NT2/D1 (cell line): ENCODE results near the gene GALNT14.

Experiments
- SUZ12 ChIP-seq: IDR thresholded peaks from 2 replicates; pipeline ENCODE4 v1.6.1; 2011; ENCODE audit not compliant: insufficient read length, insufficient read depth; ENCODE audit errors: extremely low read depth
- YY1 ChIP-seq: IDR thresholded peaks from 2 replicates; pipeline ENCODE4 v1.6.1; 2011; ENCODE audit not compliant: insufficient read length, insufficient read depth
- ZNF274 ChIP-seq: IDR thresholded peaks from 2 replicates; pipeline ENCODE4 v1.6.1; 2011; ENCODE audit warnings: mild to moderate bottlenecking, low read depth, low read length

- TF ChIP-seq SUZ12 (no peak), YY1 (no peak), ZNF274 (no peak)
Measured at GRCh38 chr2:31141443-31142085, 3.3 kb upstream of the GALNT14 start.
